Endothelial cell of coronary artery (primary cell): ENCODE results near the gene VSTM2L. TPM values are rescaled to one million over a fixed set of nuclear protein-coding genes. Genes with fewer than 3 reads are reported as not detected.

Experiments
- total RNA-seq: library from RNA; depleted of rRNA; stranded (reverse); fragments of >200 nt; gene quantifications from 2 replicates; pipeline ENCODE4 v1.2.3, GENCODE V29; 2014

VSTM2L gene
- total RNA-seq = 0.27 and 2.0 TPM in 2 replicates

GRCh38 chr20:37902504-37903313, at the start of gene VSTM2L:
VSTM2L (plus strand) TSS chr20:37903127; CDS start chr20:37903351, 224 bp downstream.

Other genes with a start within 250 kb of the VSTM2L start
- 39.4 and 50.4 TPM in 2 replicates for gene CTNNBL1, start 209.1 kb upstream of the VSTM2L start, total RNA-seq
- 15.3 and 17.9 TPM in 2 replicates for gene TTI1, start 130.3 kb downstream of the VSTM2L start, total RNA-seq
- 12.8 and 19.8 TPM in 2 replicates for gene RPRD1B, start 130.6 kb downstream of the VSTM2L start, total RNA-seq